ENCODE data around the gene IRAG1.

Gene IRAG1

GRCh38 chr11:10655227-10655626 lies 38.3 kb downstream of the IRAG1 start:
- Histone ChIP-seq H3K4me1 (ENCODE audit: control insufficient read depth, insufficient read depth, low read length) (no peaks in the 10 kb centered on the region), H3K27ac (ENCODE audit: insufficient read depth, low read depth, low read length, poor library complexity, severe bottlenecking) (no peak overlapping the region), H3K27me3 (ENCODE audit: control insufficient read depth, insufficient read depth, low read length, poor library complexity, severe bottlenecking) (no peaks in the 10 kb centered on the region), H3K36me3 (ENCODE audit: control insufficient read depth, insufficient read depth, low read length) (no peaks in the 10 kb centered on the region), H3K9me3 (ENCODE audit: control insufficient read depth, low read length) (no peaks in the 10 kb centered on the region), H3K4me3 (ENCODE audit: insufficient read depth, low read depth, low read length) (no peak overlapping the region)
- 91 to 93% methylated on average over 4 of the region's 4 CpGs for WGBS, 2 experiments

- H3K9me3 ChIP-seq (ENCODE audit: control insufficient read depth, low read length), result no peaks in the 10 kb centered on the region
- H3K4me3 ChIP-seq (ENCODE audit: insufficient read depth, low read depth, low read length), result no peak overlapping the region
- no peak overlapping the region for H3K27ac ChIP-seq (ENCODE audit: insufficient read depth, low read depth, low read length, poor library complexity, severe bottlenecking)
- no peaks in the 10 kb centered on the region for H3K36me3 ChIP-seq (ENCODE audit: control insufficient read depth, insufficient read depth, low read length)
- 95 to 97% methylated on average over 1 of the region's 1 CpG for WGBS, 2 experiments
- no peaks in the 10 kb centered on the region for H3K27me3 ChIP-seq (ENCODE audit: control insufficient read depth, insufficient read depth, low read length, poor library complexity, severe bottlenecking)
- no peaks in the 10 kb centered on the region for H3K4me1 ChIP-seq (ENCODE audit: control insufficient read depth, insufficient read depth, low read length)
Observed at GRCh38 chr11:10654811-10655150, 38.8 kb downstream of the IRAG1 start.

GRCh38 chr11:10653946-10654810 lies 39.4 kb downstream of the IRAG1 start:
- Histone ChIP-seq H3K4me3 (ENCODE audit: insufficient read depth, low read depth, low read length) (no peak overlapping the region), H3K4me1 (ENCODE audit: control insufficient read depth, insufficient read depth, low read length) (no peaks in the 10 kb centered on the region), H3K27me3 (ENCODE audit: control insufficient read depth, insufficient read depth, low read length, poor library complexity, severe bottlenecking) (no peaks in the 10 kb centered on the region), H3K9me3 (ENCODE audit: control insufficient read depth, low read length) (no peaks in the 10 kb centered on the region), H3K36me3 (ENCODE audit: control insufficient read depth, insufficient read depth, low read length) (no peaks in the 10 kb centered on the region), H3K27ac (ENCODE audit: insufficient read depth, low read depth, low read length, poor library complexity, severe bottlenecking) (no peak overlapping the region)
- 82 to 84% methylated on average over 4 of the region's 4 CpGs for whole genome bisulfite sequencing, 2 experiments

DNA sequence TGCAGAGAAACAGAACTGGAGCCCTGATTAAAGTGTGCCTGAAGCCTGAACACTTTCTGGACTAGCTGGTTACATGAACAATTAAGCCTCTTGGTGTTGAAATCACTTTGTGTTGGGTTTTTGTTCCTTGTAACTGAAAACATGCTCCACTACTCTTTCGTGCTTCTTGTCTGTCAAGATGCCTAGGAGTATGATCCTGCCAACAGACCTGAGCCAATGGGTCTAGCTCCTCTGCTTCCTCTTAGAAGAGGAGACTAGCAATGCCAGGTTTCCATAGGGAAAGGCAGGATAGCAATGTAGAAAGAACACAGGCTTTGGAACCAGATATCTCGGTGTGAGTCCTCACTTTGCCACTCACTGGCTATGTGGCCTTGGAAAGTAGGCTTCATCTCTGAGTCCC lies 40.3 kb downstream of the IRAG1 start:
- H3K9me3 ChIP-seq (ENCODE audit: control insufficient read depth, low read length), result no peaks in the 10 kb centered on the region
- 91 to 93% methylated on average over 2 of the region's 2 CpGs for WGBS, 2 experiments

DNA sequence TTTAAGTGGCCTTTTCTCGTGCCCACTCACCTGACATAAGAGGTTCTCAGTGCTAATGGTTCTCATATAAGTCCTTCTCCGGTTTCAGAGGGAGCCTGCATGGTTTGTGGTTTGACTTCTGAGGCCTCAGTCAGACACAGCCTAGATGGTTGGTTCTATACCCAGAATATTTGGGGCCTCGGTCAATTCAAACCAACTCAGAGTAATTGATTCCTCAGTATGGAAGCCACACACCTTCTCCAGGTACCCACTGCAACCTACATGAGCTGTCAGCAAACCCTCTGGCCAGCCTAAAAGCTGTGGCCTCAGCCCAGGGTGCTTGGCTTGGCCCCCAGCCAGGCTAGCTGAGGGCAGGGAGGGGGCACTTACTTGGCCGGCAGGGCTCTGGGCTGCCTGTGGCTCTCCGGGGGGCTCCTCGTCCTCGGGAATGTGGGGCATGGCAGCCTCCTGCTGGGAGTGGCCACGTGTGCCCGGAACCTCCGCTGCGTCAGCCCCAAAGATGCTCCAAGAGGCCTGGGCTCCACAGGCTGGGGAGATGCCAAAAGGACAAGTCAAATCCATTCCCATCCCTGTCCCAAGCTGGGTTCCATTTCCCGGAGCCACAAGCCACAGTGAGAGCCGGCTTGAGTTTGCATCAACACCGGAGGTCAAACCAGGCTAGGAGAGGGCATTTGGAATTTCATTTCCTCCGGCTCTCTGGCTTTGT lies 41.7 kb downstream of the IRAG1 start:
- H3K27me3 ChIP-seq (ENCODE audit: control insufficient read depth, insufficient read depth, low read length, poor library complexity, severe bottlenecking), result no peaks in the 10 kb centered on the region
- 90% methylated on average over 15 of the region's 15 CpGs for WGBS, 2 experiments
- H3K4me1 ChIP-seq (ENCODE audit: control insufficient read depth, insufficient read depth, low read length), result no peaks in the 10 kb centered on the region
- H3K4me3 ChIP-seq (ENCODE audit: insufficient read depth, low read depth, low read length), result no peak overlapping the region
- no peak overlapping the region for H3K27ac ChIP-seq (ENCODE audit: insufficient read depth, low read depth, low read length, poor library complexity, severe bottlenecking)
- no peaks in the 10 kb centered on the region for H3K36me3 ChIP-seq (ENCODE audit: control insufficient read depth, insufficient read depth, low read length)
- H3K9me3 ChIP-seq (ENCODE audit: control insufficient read depth, low read length), result no peaks in the 10 kb centered on the region

More for the DNA sequence above, 40.3 kb downstream of the IRAG1 start:
- no peaks in the 10 kb centered on the region for H3K4me1 ChIP-seq (ENCODE audit: control insufficient read depth, insufficient read depth, low read length)
- H3K36me3 ChIP-seq (ENCODE audit: control insufficient read depth, insufficient read depth, low read length), result no peaks in the 10 kb centered on the region
- H3K27ac ChIP-seq (ENCODE audit: insufficient read depth, low read depth, low read length, poor library complexity, severe bottlenecking), result no peak overlapping the region
- H3K4me3 ChIP-seq (ENCODE audit: insufficient read depth, low read depth, low read length), result no peak overlapping the region
- H3K27me3 ChIP-seq (ENCODE audit: control insufficient read depth, insufficient read depth, low read length, poor library complexity, severe bottlenecking), result no peaks in the 10 kb centered on the region

GRCh38 chr11:10650630-10651029 lies 42.9 kb downstream of the IRAG1 start:
- no peaks in the 10 kb centered on the region for H3K4me1 ChIP-seq (ENCODE audit: control insufficient read depth, insufficient read depth, low read length)
- H3K27ac ChIP-seq (ENCODE audit: insufficient read depth, low read depth, low read length, poor library complexity, severe bottlenecking), result no peak overlapping the region
- H3K36me3 ChIP-seq (ENCODE audit: control insufficient read depth, insufficient read depth, low read length), result no peaks in the 10 kb centered on the region
- no peaks in the 10 kb centered on the region for H3K27me3 ChIP-seq (ENCODE audit: control insufficient read depth, insufficient read depth, low read length, poor library complexity, severe bottlenecking)
- H3K9me3 ChIP-seq (ENCODE audit: control insufficient read depth, low read length), result no peaks in the 10 kb centered on the region
- WGBS, 2 experiments, result 87 to 90% methylated on average over 2 of the region's 2 CpGs
- no peak overlapping the region for H3K4me3 ChIP-seq (ENCODE audit: insufficient read depth, low read depth, low read length)

DNA sequence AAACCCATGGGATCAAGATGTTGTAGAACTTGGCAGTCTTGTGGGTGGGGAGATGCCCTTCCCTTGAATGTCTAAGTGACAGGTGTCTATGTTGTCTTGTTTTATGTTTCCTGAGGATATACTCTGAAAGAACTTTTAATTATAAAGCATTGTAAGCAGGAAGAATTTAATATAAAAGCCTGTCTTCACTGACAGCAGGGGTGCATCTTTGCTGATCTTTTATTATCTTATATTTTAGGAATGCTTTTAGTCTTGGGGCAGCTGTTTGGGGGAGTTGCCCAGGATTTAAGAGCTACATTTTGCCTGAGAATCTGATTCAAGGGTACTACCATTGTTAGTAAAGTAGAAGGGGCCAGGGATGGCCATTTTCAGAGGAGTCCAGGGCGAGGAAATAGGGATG lies 43.4 kb downstream of the IRAG1 start:
- no peaks in the 10 kb centered on the region for H3K9me3 ChIP-seq (ENCODE audit: control insufficient read depth, low read length)
- H3K27ac ChIP-seq (ENCODE audit: insufficient read depth, low read depth, low read length, poor library complexity, severe bottlenecking), result no peak overlapping the region
- no peaks in the 10 kb centered on the region for H3K36me3 ChIP-seq (ENCODE audit: control insufficient read depth, insufficient read depth, low read length)
- no peaks in the 10 kb centered on the region for H3K4me1 ChIP-seq (ENCODE audit: control insufficient read depth, insufficient read depth, low read length)
- 44 to 52% methylated on average over 1 of the region's 1 CpG for WGBS, 2 experiments
- no peak overlapping the region for H3K4me3 ChIP-seq (ENCODE audit: insufficient read depth, low read depth, low read length)
- H3K27me3 ChIP-seq (ENCODE audit: control insufficient read depth, insufficient read depth, low read length, poor library complexity, severe bottlenecking), result no peaks in the 10 kb centered on the region

DNA sequence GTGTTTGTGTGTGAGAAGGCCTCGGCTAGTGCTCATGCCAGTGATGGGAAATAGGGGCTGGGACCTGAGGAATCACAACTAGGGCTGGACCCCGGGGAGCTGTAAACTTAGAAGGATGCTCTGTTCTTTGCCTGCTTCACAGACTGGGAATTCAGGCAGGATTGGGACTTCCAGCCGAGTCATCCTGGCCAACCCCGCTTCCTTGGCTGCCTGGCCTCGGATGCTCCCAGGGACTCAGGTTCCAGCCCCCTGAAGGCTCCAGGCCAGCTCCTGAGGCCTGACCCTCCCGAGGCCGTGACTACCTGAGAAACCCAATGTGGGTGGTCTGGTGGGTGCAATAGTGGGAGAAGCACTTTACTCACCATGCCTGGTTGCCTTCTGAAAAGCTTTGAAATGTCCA lies 44.7 kb downstream of the IRAG1 start:
- no peaks in the 10 kb centered on the region for H3K9me3 ChIP-seq (ENCODE audit: control insufficient read depth, low read length)
- no peaks in the 10 kb centered on the region for H3K36me3 ChIP-seq (ENCODE audit: control insufficient read depth, insufficient read depth, low read length)
- no peak overlapping the region for H3K27ac ChIP-seq (ENCODE audit: insufficient read depth, low read depth, low read length, poor library complexity, severe bottlenecking)
- WGBS, 2 experiments, result 91 to 92% methylated on average over 7 of the region's 7 CpGs
- H3K4me1 ChIP-seq (ENCODE audit: control insufficient read depth, insufficient read depth, low read length), result no peaks in the 10 kb centered on the region
- no peak overlapping the region for H3K4me3 ChIP-seq (ENCODE audit: insufficient read depth, low read depth, low read length)
- no peaks in the 10 kb centered on the region for H3K27me3 ChIP-seq (ENCODE audit: control insufficient read depth, insufficient read depth, low read length, poor library complexity, severe bottlenecking)

DNA sequence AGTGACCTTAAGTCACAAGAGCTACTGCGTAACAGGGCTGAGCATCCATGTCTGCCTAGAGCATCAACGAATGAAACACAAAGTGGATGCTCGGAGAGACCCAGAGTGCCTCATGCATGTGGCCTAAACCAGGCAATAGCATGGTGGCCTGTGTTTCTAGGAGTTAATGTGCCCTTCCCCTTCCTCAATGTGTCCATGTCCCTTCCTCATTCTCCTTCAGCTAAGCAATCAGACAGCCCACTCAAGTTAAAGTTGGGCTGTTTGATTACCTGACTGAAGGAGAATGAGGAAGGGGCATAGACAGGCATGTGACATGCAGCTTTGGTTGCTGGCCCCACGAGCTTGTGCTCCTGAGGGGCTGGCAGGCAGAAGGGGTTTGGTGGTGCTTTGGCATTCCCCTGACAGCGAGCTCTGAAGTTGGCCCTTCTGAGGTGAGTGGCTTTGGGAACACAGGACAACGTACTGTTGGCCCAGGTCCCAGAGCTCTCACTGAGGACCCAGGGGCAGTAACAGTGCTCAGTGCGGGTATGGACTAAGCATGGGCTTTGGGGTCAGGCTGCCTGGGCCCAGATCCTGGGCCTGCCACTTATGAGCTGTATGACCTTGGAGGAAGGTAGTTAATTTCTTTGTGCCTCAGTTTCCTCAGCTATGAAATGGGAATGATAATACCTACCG lies 46.7 kb downstream of the IRAG1 start:
- Histone ChIP-seq H3K27me3 (ENCODE audit: control insufficient read depth, insufficient read depth, low read length, poor library complexity, severe bottlenecking) (no peaks in the 10 kb centered on the region), H3K9me3 (ENCODE audit: control insufficient read depth, low read length) (no peaks in the 10 kb centered on the region), H3K36me3 (ENCODE audit: control insufficient read depth, insufficient read depth, low read length) (no peaks in the 10 kb centered on the region), H3K27ac (ENCODE audit: insufficient read depth, low read depth, low read length, poor library complexity, severe bottlenecking) (no peak overlapping the region), H3K4me3 (ENCODE audit: insufficient read depth, low read depth, low read length) (no peak overlapping the region), H3K4me1 (ENCODE audit: control insufficient read depth, insufficient read depth, low read length) (no peaks in the 10 kb centered on the region)
- 94 to 95% methylated on average over 8 of the region's 8 CpGs for WGBS, 2 experiments

GRCh38 chr11:10646005-10646404 lies 47.5 kb downstream of the IRAG1 start:
- H3K4me3 ChIP-seq (ENCODE audit: insufficient read depth, low read depth, low read length), result no peak overlapping the region
- H3K27me3 ChIP-seq (ENCODE audit: control insufficient read depth, insufficient read depth, low read length, poor library complexity, severe bottlenecking), result no peaks in the 10 kb centered on the region

More at GRCh38 chr11:10646005-10646404, 47.5 kb downstream of the IRAG1 start:
- Histone ChIP-seq H3K36me3 (ENCODE audit: control insufficient read depth, insufficient read depth, low read length) (no peaks in the 10 kb centered on the region), H3K4me1 (ENCODE audit: control insufficient read depth, insufficient read depth, low read length) (no peaks in the 10 kb centered on the region), H3K9me3 (ENCODE audit: control insufficient read depth, low read length) (no peaks in the 10 kb centered on the region), H3K27ac (ENCODE audit: insufficient read depth, low read depth, low read length, poor library complexity, severe bottlenecking) (no peak overlapping the region)
